ENCODE data around the gene HK1. TPM values are rescaled to one million over a fixed set of nuclear protein-coding genes. Genes with fewer than 3 reads are reported as not detected.

The HK1 gene
- total and polyA plus RNA-seq, 2 of the 13 experiments (the other 11 are each of a cell fraction or from before 2014, with no cell fraction given) = 0.29 to 1.5 TPM

DNA sequence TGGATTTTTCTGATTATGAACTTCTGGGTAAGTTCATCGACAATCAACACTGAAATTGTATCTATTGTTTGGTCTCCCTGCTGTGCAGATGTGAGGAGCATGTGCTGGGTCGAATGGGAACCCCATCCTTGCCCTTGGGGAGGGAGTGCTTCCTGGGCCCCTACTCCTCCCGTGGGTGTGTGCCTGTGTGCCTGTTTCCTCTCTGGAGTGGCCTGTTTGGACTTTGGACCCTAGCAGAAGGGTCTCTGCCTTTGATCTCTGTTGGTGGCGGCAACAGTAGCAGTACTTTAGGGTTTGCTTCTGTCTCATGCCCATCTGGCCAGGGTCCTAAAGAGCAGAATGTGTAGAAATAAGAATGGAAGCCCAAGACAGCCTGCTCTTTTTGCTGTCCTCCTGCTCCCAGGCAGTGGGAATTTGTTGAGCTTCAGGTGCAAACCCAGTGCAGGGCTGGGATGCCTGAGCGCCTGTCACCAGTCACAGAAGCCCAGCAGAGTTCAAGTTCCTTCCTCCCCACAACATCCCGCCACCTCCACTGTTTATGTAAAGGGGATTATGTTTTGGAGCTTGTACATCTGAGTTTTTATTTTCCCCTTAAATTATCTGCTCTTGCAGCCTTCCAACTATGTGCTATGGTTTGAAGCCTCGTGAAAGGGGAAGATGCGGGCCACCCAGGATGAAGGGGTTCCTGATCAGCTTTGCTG, 139.9 kb downstream of the HK1 start (continued):
- TF ChIP-seq KAT7 (CRISPR knock-in tag; IDR thresholded peaks at IDR 0.05; ENCODE audit: borderline replicate concordance) = 0 out of 2 replicates have a peak, but pooled peaks have one; percentile 28
- TF ChIP-seq, protein P1, sequence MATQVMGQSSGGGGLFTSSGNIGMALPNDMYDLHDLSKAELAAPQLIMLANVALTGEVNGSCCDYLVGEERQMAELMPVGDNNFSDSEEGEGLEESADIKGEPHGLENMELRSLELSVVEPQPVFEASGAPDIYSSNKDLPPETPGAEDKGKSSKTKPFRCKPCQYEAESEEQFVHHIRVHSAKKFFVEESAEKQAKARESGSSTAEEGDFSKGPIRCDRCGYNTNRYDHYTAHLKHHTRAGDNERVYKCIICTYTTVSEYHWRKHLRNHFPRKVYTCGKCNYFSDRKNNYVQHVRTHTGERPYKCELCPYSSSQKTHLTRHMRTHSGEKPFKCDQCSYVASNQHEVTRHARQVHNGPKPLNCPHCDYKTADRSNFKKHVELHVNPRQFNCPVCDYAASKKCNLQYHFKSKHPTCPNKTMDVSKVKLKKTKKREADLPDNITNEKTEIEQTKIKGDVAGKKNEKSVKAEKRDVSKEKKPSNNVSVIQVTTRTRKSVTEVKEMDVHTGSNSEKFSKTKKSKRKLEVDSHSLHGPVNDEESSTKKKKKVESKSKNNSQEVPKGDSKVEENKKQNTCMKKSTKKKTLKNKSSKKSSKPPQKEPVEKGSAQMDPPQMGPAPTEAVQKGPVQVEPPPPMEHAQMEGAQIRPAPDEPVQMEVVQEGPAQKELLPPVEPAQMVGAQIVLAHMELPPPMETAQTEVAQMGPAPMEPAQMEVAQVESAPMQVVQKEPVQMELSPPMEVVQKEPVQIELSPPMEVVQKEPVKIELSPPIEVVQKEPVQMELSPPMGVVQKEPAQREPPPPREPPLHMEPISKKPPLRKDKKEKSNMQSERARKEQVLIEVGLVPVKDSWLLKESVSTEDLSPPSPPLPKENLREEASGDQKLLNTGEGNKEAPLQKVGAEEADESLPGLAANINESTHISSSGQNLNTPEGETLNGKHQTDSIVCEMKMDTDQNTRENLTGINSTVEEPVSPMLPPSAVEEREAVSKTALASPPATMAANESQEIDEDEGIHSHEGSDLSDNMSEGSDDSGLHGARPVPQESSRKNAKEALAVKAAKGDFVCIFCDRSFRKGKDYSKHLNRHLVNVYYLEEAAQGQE (IDR thresholded peaks at IDR 0.05; ENCODE audit: borderline replicate concordance in 1 of 2, low read depth in 1 of 2, low read length in 2 of 2) = no peak
- TF ChIP-seq MTA1 (CRISPR knock-in tag; IDR thresholded peaks at IDR 0.05; ENCODE audit: borderline replicate concordance) = peak; percentile 79; the same call in 1 of the 2 replicates
- TF ChIP-seq NCOA2 (CRISPR knock-in tag; IDR thresholded peaks at IDR 0.05) = peak; percentile 75
- TF ChIP-seq, protein P2, sequence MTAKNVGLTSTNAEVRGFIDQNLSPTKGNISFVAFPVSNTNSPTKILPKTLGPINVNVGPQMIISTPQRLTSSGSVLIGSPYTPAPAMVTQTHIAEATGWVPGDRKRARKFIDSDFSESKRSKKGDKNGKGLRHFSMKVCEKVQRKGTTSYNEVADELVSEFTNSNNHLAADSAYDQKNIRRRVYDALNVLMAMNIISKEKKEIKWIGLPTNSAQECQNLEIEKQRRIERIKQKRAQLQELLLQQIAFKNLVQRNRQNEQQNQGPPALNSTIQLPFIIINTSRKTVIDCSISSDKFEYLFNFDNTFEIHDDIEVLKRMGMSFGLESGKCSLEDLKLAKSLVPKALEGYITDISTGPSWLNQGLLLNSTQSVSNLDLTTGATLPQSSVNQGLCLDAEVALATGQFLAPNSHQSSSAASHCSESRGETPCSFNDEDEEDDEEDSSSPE (CRISPR knock-in tag; IDR thresholded peaks at IDR 0.05) = peak; percentile 16; the same call in 1 of the 2 replicates
- 0 out of 2 replicates have a peak, but pooled peaks have one; percentile 0 for TF ChIP-seq PBX2 (CRISPR knock-in tag; IDR thresholded peaks at IDR 0.05)
- peak; percentile 17; the same call in 1 of the 2 replicates for TF ChIP-seq TBX2 (CRISPR knock-in tag; IDR thresholded peaks at IDR 0.05; ENCODE audit: borderline replicate concordance)
- TF ChIP-seq FOXA3 (CRISPR knock-in tag; IDR thresholded peaks at IDR 0.05) = peak; percentile 60; the same call in 1 of the 2 replicates
- peak; percentile 31; the same call in 1 of the 2 replicates for TF ChIP-seq ZMYM4 (CRISPR knock-in tag; IDR thresholded peaks at IDR 0.05)
- TF ChIP-seq GABPB1 (CRISPR knock-in tag; IDR thresholded peaks at IDR 0.05) = peak; percentile 49
- TF ChIP-seq ZNF816 (CRISPR knock-in tag; IDR thresholded peaks at IDR 0.05; ENCODE audit: borderline replicate concordance) = no peak
- TF ChIP-seq TBL1XR1 (IDR thresholded peaks at IDR 0.05; ENCODE audit: borderline replicate concordance, low read length, partially characterized antibody) = no peak
- TF ChIP-seq SAP130 (CRISPR knock-in tag; IDR thresholded peaks at IDR 0.05; ENCODE audit: low read depth) = peak; percentile 59
- no peak for TF ChIP-seq ZNF772 (CRISPR knock-in tag; IDR thresholded peaks at IDR 0.05)
- peak; percentile 39; the same call in 1 of the 2 replicates for TF ChIP-seq MIER3 (CRISPR knock-in tag; IDR thresholded peaks at IDR 0.05; ENCODE audit: borderline replicate concordance)
- peak; percentile 97 for TF ChIP-seq PATZ1 (CRISPR knock-in tag; IDR thresholded peaks at IDR 0.05)
- peak; percentile 38 for TF ChIP-seq UBTF (CRISPR knock-in tag; IDR thresholded peaks at IDR 0.05)

Measured in HepG2 (cell line).